Adrenal gland (tissue), 5 donors: ENCODE measurements around the gene GLRA3.

Experiments used
- CTCF ChIP-seq, 6 experiments: fragments of 450-650 bp in 4 of 6; fragments of 200-600 bp in 2 of 6; sonication (generic) in 1 of 6; IDR thresholded peaks; 1 replicate in 5 of 6; 2 replicates in 1 of 6; pipeline versions ENCODE4 v1.5.1 to v1.8.0; 2016 to 2021; ENCODE audit warnings: antibody characterized with exemption in 6 of 6, mild to moderate bottlenecking in 2 of 6, moderate library complexity in 1 of 6
- POLR2A ChIP-seq, 2 donors: fragments of 450-650 bp; IDR thresholded peaks; one replicate each; pipeline ENCODE4 v1.6.1; 2017; ENCODE audit warnings: antibody characterized with exemption in 2 of 2, mild to moderate bottlenecking in 2 of 2, moderate library complexity in 1 of 2
- donor health status: DM: no; HTN: no; CAD: no.

GRCh38 chr4:174604198-174604597, 224.8 kb downstream of the GLRA3 start:
- TF ChIP-seq CTCF (IDR thresholded peaks at IDR 0.05) (no peak), POLR2A (IDR thresholded peaks at IDR 0.05) (no peak)
